ENCODE data around the gene ARRDC5.
A peak's percentile ranks its signal among the peaks of the same experiment; 100 is the strongest.
"Not testable (repeated sequence)": the region's sequence is repeated elsewhere in the genome, so short reads cannot be mapped to it uniquely, and the experiment has no call there.

ARRDC5 gene

DNA sequence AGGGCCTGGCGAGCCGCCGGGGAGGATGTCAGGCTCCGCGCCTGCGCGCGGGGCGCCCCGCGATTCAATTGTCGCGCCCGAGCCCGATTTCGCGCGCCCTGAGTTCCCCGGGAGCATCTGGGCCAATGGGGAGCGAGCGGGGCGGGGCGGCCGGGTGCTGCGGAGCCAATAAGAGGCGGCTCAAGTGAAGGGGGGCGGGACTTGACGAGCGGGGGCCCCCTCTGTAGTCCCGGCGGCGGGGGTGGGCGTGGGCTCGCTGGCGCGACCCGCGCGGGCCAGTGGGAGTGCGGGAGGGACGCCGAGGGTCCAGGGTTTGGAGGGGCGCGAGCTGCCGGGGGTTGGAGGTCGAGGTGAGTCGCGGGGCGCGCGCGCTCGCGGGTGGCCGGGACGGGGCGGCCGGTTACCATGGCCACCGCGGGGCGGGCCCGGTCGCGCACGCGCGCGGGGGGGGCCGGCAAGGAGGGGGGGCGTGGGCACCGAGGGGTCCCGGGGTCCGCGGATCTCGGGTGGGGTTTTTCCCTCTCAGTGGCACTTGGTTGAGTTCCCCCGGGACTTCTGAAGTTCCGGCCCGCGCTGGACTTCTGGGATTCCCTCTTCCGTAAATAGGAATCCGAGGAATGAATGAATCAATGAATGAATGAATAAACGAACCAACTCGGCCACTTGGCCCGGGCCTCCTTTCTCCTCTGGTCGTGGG, 7.3 kb upstream of the ARRDC5 start:
- peak; percentile 99 for DNase-seq

DNA sequence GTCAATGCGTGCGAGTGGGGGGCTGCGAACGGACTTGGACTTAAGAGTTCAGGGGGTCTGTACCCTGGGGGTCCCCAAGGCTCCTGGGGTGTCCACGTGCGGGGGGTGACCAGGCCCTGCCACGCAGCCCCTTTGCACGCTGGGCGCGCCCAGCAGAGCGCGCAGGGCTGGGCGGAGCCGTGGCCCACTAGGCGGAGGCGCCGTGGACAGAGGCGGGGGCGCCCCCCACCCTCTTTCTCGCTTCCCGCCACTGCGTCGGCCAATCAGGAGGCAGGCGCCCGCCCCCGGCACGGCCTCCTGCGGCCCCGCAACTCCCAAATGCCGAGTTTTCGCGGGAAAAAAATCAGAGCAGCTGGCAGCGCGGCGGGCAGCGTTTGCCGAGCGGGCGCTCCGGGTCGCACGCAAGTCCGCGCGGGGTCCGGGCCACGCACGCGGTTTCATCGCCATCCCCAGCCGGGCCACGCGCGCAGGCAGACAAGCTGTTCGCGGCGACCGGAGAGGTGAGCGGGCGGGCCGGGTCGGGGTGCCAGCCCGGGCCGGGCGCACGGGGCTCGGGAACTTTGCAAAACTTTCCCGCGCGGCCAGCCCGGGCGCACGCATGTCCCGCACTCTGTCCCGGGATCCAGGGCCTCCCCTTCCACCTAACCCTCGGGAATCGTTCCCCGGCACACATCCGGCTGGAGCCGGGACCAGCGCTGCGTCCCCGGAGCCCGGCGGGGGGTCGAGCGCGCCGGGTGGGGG, 6.6 kb upstream of the ARRDC5 start, which contains the start of gene UHRF1:
Gene UHRF1 (plus strand): TSS at position 346 of the 741 bp plus-strand sequence. CDS start 1,385 bp downstream, outside the sequence.
- peak; percentile 96 for DNase-seq

DNA sequence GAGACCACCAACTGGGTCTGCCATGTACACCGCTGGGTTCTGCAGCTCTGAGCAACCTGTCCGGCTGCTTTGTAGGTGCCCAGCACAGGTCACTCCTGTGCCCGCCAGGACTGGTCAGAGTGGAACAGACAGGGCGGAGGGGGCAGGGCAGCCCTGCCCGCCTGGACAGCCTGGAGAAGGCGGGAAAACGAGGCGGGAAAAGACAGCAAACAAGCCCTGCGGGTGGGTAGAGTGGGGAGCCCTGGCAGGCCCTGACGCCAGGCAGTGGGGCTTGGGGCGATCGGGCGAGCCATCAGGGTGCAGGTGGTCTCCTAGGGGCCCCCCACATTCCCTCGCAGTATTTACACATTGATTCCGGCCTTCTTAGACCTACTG, 6.1 kb upstream of the ARRDC5 start:
- no peak for DNase-seq

DNA sequence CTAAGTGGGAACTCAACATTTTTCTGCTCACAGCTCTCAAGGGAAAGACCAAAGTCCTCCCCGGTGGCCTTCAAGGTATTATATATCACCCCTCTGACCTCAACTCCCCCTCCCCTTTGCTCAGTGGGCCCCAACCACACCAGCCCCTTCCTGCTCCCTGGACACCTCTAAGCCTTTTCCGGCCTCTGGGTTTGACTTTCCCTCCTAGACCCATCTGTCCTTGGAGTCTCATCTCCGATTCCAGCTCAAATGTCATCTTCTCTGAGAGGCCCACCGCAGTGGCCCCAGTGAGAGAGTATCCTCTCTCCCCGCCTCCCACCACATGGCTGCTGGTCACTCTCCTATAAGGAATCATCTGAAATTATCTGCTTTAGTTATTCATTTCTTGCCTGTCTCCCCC, 5.7 kb upstream of the ARRDC5 start:
- no peak for DNase-seq

DNA sequence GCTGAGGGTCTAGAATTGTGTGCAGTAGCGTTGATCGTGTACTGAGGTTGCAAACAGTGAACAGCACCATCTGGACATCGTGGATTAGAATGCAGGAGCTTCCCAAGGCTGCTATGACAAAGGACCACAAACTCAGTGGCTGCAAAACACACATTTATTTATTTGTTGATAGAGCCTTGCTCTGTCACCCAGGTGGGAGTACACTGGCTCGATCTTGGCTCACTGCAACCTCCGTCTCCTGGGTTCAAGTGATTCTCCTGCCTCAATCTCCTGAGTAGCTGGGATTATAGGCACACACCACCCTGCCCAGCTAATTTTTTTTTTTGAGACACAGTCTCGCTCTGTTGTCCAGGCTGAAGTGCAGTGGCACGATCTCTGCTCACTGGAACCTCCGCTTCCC, 4.3 kb upstream of the ARRDC5 start:
- DNase-seq: no peak

DNA sequence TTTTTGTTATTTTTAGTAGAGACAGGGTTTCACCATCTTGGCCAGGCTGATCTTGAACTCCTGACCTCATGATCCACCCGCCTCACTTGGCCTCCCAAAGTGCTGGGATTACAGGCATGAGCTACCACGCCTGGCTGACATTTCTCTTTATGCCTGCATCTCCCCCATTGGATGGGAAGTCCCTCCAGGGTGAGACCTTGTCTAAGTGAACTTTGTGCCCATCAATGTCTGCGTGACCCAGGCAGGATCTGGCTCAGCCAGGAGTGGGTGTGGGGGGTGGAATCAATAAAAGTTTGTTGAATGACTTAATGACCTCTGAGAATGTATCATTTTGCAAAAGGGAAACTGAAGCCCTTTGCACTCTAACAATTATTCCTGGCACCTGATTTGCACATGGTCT, 1.8 kb upstream of the ARRDC5 start:
- no peak for DNase-seq

DNA sequence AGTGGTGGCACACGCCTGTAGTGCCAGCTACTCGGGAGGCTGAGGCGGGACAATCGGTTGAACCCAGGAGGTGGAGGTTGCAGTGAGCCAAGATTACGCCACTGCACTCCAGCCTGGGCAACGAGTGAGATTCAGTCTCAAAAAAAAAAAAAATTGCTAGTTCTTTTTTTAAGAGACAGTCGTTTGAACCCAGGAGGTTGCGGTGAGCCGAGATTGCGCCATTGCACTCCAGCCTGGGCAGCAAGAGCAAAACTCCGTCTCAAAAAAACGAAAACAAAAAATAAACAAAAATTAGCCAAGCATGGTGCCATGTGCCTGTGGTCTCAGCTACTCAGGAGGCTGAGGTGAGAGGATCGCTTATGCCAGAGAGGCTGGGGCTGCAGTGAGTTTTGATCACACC, 1.8 kb downstream of the ARRDC5 start:
- not testable (repeated sequence) for DNase-seq

DNA sequence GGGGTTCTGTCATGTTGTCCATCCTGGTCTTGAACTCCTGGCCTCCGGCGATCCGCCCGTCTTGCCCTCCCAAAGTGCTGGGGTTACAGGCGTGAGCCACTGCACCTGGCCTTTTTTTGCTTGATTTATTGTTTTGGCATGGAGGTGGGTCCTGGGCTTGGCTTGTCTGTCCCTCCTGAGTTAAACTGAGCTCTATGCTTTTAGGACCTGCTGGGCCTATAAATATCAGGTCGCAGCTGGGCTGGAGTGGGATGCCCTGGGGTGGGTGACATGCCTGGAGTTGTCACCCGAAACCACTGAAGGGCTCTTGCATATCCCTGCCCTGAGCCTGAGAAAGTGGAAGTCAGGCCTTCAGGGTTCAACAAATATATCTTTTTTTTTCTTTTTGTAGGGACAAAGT, 5.5 kb downstream of the ARRDC5 start:
- DNase-seq: peak; percentile 46

DNA sequence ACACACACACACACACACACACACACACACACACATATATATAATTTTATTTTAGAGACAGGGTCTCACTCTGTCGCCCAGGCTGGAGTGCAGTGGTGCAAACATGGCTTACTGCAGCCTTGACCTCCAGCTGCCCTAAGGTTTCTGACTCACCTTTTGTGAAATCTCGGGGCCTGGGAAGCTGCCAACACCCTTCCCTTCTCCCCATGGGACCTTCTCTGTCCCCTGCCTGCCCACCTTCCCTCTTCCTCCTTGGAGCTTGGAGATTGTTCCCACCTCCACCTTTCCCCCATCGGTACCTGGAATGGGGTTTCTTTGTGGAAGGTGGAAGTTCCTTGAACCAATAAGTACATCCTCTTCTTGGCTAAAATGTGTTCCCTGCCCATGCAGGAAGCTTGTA, 6.3 kb downstream of the ARRDC5 start:
- no peak for DNase-seq

DNA sequence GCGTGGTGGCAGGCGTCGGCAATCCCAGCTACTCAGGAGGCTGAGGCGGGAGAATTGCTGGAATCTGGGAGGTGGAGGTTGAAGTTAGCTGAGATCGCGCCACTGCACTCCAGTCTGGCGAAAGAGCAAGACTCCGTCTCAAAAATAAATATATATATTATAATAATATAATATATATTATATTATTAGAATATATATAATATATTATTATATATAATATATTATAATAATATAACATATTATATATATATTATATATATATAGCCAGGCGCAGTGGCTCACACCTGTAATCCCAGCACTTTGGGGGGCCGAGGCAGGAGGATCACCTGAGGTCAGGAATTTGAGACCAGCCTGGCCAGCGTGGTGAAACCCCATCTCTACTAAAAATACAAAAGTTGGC, 9.7 kb downstream of the ARRDC5 start:
- not testable (repeated sequence) for DNase-seq

DNA sequence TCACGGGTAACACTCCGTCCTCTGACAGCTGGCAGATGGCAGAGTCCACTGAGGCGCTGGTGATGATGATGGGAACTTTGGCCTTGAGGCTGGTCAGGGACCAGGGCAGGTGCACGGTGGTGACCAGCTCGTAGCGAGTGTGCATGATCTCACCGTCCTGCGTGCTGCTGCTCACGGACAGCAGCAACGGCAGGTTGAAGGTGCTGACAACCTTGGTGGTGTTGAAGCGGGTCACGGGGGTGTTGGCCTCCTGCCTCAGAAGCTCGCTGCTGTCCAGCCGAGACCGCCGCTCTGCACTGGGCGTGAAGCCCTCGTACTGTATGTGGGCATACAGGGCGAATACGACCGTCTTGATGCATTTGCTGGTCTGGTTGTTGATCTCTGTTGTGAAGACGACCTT, 11.6 kb downstream of the ARRDC5 start:
- no peak for DNase-seq

DNA sequence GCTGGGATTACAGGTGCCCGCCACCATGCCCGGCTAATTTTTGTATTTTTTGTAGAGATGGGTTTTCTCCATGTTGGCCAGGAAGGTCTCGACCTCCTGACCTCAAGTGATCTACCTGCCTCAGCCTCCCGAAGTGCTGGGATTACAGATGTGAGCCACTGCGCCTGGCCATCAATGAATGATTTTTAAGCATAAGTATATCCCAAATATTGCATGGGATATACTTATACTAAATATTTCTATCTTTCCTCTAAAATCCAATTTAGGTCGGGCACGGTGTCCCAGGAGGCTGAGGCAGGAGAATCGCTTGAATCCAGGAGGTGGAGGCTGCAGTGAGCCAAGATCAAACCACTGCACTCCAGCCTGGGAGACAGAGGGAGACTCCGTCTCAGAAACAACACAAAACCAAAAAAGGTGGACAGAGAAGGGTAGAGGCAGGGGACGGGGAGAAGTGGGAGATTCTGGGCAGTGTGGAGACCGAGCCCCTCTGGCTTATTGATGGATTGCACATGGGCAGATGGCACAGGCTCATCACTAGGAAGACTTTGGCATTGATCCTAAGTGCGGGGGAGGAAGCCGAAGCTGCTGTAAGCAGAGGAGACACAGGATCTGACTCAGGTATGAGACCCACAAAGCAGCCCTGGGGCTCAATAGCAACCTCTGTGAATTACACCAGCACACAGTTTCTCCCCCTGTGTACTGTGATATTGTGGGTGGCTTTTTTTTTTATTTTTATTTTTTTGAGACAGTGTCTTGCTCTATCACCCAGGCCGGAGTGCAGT, 13.5 kb downstream of the ARRDC5 start:
- peak; percentile 42 for DNase-seq

DNA sequence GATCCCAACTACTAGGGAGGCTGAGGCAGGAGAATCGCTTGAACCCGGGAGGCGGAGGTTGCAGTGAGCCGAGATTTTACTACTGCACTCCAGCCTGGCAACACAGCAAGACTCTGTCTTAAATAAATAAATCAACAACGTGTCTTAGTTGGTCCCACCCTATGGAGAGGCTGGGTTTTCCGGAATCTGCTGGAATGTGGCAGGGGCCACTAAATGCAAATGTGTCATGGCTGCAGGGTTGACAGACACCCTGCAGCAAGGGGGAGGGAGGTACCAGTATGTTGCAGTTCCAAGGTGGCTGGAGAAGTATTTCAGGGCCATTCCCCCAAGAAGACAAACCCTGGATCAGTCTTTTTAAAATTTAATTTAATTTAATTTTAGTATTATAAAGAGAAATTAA, 14.9 kb downstream of the ARRDC5 start:
- DNase-seq: not testable (repeated sequence)

DNA sequence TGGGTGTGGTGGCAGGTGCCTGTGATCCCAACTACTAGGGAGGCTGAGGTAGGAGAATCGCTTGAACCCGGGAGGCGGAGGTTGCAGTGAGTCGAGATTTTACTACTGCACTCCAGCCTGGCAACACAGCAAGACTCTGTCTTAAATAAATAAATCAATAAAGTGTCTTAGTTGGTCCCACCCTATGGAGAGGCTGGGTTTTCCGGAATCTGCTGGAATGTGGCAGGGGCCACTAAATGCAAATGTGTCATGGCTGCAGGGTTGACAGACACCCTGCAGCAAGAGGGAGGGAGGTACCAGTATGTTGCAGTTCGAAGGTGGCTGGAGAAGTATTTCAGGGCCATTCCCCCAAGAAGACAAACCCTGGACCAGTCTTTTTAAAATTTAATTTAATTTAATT, 17.7 kb downstream of the ARRDC5 start:
- not testable (repeated sequence) for DNase-seq

DNA sequence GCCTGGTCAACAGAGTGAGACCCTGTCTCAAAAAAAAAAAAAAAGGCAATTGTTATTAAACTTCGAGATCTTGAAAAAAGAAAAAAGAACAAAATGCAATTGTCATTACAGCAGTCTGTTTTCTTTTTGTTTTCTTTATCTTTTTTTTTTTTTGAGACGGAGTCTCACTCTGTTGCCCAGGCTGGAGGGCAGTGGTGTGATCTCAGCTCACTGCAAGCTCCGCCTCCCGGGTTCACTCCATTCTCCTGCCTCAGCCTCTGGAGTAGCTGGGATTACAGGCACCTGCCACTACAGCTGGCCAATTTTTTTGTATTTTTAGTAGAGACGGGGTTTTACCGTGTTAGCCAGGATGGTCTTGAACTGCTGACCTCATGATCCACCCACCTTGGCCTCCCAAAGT, 19.8 kb downstream of the ARRDC5 start:
- not testable (repeated sequence) for DNase-seq

DNA sequence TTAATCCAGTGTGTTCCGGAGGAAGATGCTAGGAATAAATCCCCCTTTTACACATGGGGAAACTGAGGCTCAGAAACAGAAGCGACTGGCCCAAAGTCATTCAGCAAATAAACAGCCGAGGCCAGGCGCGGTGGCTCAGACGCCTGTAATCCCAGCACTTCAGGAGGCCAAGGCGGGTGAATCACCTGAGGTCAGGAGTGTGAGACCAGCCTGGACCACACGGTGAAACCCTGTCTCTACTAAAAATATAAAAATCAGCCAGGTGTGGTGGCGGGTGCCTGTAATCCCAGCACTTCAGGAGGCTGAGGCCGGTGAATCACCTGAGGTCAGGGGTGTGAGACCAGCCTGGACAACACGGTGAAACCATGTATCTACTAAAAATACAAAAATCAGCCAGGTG, 23.7 kb downstream of the ARRDC5 start:
- DNase-seq: no peak

DNA sequence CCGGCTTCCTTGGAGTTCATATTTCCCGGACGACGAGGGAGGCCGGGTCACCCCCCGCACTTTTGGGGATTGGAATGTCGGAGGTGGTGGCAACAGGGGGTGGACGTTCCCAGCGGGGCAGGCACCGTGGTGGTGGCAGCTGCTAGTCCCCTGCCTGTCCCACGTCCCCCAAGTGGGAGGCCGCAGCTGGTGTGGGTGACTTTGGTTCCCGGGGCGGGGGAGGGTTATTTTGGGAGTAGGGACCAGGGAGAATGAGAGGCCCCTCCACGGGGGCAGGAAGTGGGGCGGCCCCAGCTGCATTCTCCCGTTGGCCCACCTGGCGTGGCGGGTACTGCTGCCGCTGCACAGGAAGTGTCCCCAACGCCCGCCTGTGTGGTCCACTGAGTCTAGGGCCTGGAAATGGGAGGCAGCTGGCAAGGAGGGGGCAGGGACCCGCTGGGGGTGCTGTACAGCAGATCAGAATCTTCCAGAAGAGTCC, 24.2 kb downstream of the ARRDC5 start:
- DNase-seq: no peak

DNA sequence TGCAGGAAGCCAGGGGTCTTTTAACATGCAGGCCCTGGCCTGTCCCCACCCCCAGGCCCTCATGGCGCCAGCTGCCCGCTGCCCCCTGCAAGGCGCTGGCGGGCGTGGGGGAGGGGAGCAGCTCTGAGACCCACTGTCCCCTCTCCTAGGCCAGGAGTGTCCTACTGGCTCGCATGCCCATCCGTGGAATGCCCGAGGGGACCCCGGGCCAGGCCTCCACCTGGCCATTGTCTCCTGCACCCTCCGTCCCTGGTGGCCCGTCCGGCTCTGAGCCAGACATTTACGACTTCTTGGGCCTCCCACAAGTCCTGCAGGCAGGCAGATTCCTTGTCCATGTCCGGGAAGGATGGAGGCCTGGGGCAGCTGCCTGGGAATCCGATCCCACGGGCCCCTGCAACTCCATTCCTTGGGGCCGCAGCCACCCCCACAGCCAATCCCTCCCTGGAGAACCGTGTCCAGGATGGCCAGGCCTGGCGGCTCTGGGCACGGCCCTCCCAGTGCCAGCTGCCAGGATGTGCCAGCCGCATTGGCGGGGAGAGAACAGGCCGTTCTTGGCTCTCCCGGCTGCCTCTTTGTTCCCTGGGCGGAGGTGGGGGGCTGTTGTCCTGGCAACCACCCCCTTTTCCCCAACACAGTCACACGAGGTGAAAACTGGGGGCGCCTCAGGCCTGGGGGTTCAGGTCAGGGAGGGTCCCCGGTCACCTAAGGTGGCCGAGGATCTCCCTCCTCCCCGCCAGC, 24.8 kb downstream of the ARRDC5 start:
- no peak for DNase-seq

DNA sequence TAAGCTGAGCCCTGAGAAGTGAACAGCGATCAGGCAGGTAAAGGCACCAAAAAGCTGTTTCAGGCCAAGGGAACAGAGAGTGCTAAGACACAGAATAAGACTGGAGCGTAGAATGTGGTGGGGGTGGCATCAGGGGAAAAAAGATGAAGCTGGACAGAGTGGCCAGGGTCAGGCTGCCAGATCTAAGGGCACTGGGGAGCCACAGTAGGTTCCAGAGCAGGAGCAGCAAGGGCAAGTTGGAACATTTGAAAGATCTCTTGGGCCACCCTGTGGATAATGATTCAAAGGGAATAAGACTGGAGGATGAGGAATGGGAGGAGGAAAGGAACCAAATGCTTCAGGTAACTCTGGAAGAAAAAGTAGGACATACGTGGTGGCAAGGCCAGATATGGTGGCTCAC, 28.8 kb downstream of the ARRDC5 start:
- DNase-seq: no peak

DNA sequence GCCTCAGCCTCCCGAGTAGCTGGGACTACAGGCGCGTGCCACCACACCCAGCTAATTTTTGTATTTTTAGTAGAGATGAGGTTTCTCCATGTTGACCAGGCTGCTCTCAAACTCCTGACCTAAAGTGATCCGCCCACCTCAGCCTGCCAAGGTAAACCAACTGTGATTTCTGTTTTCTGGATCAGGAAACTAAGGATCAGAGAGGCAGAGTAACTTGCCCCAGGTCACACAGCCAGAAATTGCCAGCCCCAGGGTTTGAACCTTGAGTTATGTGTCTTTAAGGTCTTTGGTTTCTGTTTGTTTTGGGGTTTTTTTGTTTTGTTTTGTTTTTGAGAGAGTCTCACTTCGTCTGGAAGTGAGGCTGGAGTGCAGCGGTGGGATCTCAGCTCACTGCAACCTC, 31.0 kb downstream of the ARRDC5 start:
- DNase-seq: no peak

DNA sequence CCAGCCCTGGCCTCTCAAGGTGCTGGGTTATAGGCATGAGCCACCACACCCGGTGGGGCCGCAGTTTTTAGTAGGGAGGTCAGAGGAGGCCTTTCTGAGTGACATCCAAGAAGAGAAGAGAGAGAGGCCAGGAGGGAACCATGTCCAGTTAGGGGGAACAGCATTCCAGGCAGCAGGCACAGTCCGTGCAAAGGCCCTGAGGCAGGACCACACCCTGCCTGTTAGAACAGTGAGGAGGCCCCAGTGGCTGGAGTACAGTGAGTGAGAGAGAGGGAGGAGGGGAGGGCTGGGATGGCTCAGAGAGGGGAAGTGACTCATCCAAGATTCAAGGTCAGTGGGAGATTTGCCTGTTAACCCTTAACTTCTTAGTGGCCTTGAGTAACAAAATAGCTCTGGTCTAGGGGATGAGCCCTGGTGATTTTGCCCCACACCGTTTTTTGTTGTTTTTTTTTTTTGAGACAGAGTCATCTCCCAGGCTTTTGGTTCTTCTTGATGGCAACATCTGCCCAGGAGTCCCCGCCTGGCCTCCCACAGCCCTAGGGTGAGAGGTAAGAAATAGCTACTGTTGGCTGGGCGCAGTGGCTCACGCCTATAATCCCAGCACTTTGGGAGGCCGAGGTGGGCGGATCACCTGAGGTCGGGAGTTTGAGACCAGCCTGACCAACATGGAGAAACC, 32.5 kb downstream of the ARRDC5 start:
- peak; percentile 42 for DNase-seq

DNA sequence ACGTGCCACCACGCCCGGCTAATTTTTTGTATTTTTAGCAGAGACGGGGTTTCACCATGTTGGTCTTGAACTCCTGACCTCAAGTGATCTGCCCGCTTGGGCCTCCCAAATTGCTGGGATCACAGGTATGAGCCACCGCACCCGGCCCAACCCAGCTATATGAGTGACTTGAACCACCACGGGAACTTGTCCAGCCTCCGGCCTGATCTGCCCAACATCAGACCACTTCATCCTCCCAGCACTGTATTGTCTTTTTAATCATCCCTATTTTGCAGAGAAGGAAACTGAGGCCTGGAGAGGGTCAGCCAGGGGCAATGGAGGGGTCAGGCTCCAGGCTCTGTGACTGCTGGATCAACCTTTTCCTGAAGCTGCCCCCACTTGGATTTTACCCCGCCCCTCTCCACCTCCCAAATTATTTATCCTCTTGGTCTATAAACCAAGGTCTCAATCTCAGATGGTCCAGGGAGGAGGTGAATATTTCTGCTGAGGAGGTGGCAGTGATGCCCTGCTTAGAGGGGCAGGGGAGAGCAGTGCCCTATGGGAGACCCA, 34.3 kb downstream of the ARRDC5 start:
- DNase-seq: no peak

All from NCI-H69 (cell line).